ENCODE results near the gene TIMM44. TPM values are rescaled to one million over a fixed set of nuclear protein-coding genes. Genes with fewer than 3 reads are reported as not detected.

TIMM44 gene
- total RNA-seq, 1 experiment from 2014 or later, result 72.8 TPM

DNA sequence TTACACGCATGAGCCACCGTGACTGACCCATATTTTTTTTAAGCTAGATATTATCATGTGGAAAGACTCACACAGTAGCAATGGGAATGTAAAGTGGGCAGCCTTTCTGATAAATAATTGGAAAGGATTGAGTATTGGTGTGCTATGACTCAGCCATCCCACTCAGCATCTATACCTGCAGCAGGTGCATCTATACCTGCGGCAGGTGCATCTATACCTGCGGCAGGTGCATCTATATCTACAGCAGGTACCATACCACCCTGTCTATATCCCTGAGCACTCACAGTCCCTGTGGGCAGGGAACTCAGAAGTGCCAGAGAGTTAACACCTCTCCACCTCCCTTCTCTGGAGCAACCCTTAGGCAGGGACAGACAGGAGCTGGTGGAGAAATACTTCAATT is 60.4 kb downstream of the TIMM44 start:
- Histone ChIP-seq H4K20me1 (ENCODE audit: insufficient read depth) (peaks cover 3% of the 10 kb centered on the region; the same call in 1 of the 2 replicates), H2AFZ (no peak overlapping the region), H3K36me3 (ENCODE audit: low read depth) (no peaks in the 10 kb centered on the region), H3K4me3 (no peak overlapping the region), H3K4me1 (replicated peaks; ENCODE audit: insufficient read depth) (peaks cover 7% of the 10 kb centered on the region; the same call in 1 of the 2 replicates), H3K79me2 (ENCODE audit: low read depth) (no peaks in the 10 kb centered on the region), H3K4me2 (no peak overlapping the region), H3K9me3 (ENCODE audit: insufficient read depth, low read depth) (no peaks in the 10 kb centered on the region), H3K9me2 (ENCODE audit: insufficient read depth) (no peaks in the 10 kb centered on the region), H3F3A (ENCODE audit: insufficient read depth, low read depth) (peaks cover 41% of the 10 kb centered on the region), H3K27ac (no peak overlapping the region), H3K27me3 (ENCODE audit: insufficient read depth, low read depth) (no peaks in the 10 kb centered on the region)
- no peak for DNase-seq
- TF ChIP-seq EZH2 (IDR thresholded peaks at IDR 0.05; ENCODE audit: low read depth), result no peak
- TF ChIP-seq, protein P1, sequence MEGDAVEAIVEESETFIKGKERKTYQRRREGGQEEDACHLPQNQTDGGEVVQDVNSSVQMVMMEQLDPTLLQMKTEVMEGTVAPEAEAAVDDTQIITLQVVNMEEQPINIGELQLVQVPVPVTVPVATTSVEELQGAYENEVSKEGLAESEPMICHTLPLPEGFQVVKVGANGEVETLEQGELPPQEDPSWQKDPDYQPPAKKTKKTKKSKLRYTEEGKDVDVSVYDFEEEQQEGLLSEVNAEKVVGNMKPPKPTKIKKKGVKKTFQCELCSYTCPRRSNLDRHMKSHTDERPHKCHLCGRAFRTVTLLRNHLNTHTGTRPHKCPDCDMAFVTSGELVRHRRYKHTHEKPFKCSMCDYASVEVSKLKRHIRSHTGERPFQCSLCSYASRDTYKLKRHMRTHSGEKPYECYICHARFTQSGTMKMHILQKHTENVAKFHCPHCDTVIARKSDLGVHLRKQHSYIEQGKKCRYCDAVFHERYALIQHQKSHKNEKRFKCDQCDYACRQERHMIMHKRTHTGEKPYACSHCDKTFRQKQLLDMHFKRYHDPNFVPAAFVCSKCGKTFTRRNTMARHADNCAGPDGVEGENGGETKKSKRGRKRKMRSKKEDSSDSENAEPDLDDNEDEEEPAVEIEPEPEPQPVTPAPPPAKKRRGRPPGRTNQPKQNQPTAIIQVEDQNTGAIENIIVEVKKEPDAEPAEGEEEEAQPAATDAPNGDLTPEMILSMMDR (conservative IDR thresholded peaks at IDR 0.05), result no peak
- intact Hi-C loops (cut with micrococcal nuclease; ENCODE audit: unreplicated experiment), result no loop called here
- POLR2A ChIA-PET (ENCODE audit: unreplicated experiment), result no interaction called here
- CTCF ChIA-PET, result interaction anchor here (0.5 to 0.6 kb wide), 2 partner anchors 105 to 276 kb away, joined by 3 to 4 read pairs; no protein-coding TSS in a partner anchor
- no TSS peak for BruUV-seq (replicated peaks)

DNA sequence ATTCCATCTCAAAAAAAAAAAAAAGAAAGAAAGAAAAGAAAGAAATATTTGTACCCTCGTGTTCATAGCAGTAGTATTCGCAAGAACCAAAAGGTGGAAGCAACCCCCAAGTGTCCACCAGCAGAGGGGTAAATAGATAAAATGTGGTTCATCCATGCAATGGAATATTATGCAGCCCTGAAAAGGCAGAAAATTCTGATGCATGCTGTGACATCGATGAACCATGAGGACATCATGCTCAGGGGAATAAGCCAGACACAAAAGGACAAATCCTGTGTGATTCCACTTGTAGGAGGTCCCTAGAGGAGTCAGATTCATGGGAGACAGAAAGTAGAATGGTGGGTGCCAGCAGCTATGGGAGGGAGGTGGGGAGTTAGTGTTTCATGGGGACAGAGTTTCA is 61.6 kb downstream of the TIMM44 start:
- CTCF ChIA-PET, result no interaction called here
- Histone ChIP-seq H3K4me3 (no peak overlapping the region), H3K27ac (no peak overlapping the region), H3K4me1 (replicated peaks; ENCODE audit: insufficient read depth) (no peaks in the 10 kb centered on the region; the same call in 1 of the 2 replicates), H3K79me2 (ENCODE audit: low read depth) (no peaks in the 10 kb centered on the region), H2AFZ (no peak overlapping the region), H3K4me2 (no peak overlapping the region), H3F3A (ENCODE audit: insufficient read depth, low read depth) (peaks cover 39% of the 10 kb centered on the region), H3K9me3 (ENCODE audit: insufficient read depth, low read depth) (no peaks in the 10 kb centered on the region), H4K20me1 (ENCODE audit: insufficient read depth) (peaks cover 3% of the 10 kb centered on the region; the same call in 1 of the 2 replicates), H3K27me3 (ENCODE audit: insufficient read depth, low read depth) (no peaks in the 10 kb centered on the region), H3K9me2 (ENCODE audit: insufficient read depth) (no peaks in the 10 kb centered on the region), H3K36me3 (ENCODE audit: low read depth) (no peaks in the 10 kb centered on the region)
- intact Hi-C loops (cut with micrococcal nuclease; ENCODE audit: unreplicated experiment), result no loop called here
- TF ChIP-seq, protein P1 (conservative IDR thresholded peaks at IDR 0.05), result no peak
- no peak for TF ChIP-seq EZH2 (IDR thresholded peaks at IDR 0.05; ENCODE audit: low read depth)
- POLR2A ChIA-PET (ENCODE audit: unreplicated experiment), result no interaction called here
- no peak for DNase-seq
- BruUV-seq (replicated peaks), result no TSS peak

DNA sequence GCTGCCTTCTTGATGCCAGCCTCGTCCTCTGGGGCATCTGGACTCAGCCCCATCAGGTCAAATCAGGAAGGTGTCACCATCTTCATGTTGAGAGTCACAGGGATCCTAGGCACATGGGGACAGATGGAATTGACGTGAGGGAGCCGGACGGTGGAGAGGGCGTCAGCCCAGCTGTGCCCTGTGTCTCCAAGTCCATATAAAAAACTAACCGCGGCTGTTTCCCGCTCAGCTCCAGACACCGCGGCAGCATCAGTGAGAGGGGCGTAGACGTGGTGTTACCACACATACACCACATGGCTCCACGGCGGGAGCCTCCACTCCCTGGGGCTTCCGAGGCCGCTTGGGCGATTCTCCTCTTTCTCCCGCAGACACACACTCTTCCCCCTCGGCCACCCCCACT is 63.6 kb downstream of the TIMM44 start:
- POLR2A ChIA-PET (ENCODE audit: unreplicated experiment), result no interaction called here
- peaks cover 3% of the 10 kb centered on the region; the same call in 1 of the 2 replicates for H3K4me1 ChIP-seq (replicated peaks; ENCODE audit: insufficient read depth)
- no peak overlapping the region for H2AFZ ChIP-seq
- CTCF ChIA-PET, result no interaction called here
- peaks cover 3% of the 10 kb centered on the region; the same call in 1 of the 2 replicates for H4K20me1 ChIP-seq (ENCODE audit: insufficient read depth)
- H3K9me2 ChIP-seq (ENCODE audit: insufficient read depth), result no peaks in the 10 kb centered on the region
- no peaks in the 10 kb centered on the region for H3K9me3 ChIP-seq (ENCODE audit: insufficient read depth, low read depth)
- no TSS peak for BruUV-seq (replicated peaks)
- no peak for DNase-seq
- H3K36me3 ChIP-seq (ENCODE audit: low read depth), result no peaks in the 10 kb centered on the region
- H3K79me2 ChIP-seq (ENCODE audit: low read depth), result no peaks in the 10 kb centered on the region
- intact Hi-C loops (cut with micrococcal nuclease; ENCODE audit: unreplicated experiment), result no loop called here
- H3K4me3 ChIP-seq, result no peak overlapping the region
- peaks cover 42% of the 10 kb centered on the region for H3F3A ChIP-seq (ENCODE audit: insufficient read depth, low read depth)
- H3K27ac ChIP-seq, result no peak overlapping the region
- H3K27me3 ChIP-seq (ENCODE audit: insufficient read depth, low read depth), result no peaks in the 10 kb centered on the region
- no peak for TF ChIP-seq EZH2 (IDR thresholded peaks at IDR 0.05; ENCODE audit: low read depth)
- TF ChIP-seq, protein P1 (conservative IDR thresholded peaks at IDR 0.05), result no peak
- no peak overlapping the region for H3K4me2 ChIP-seq
